HG03354 (cell line): ENCODE data around the gene GIMAP8.
"Not testable (repeated sequence)": the region's sequence is repeated elsewhere in the genome, so short reads cannot be mapped to it uniquely, and the experiment has no call there.

Experiments used
- ATAC-seq: cut with Tn5 transposase; IDR thresholded peaks from one replicate; pipeline ENCODE4 v1.9.1; 2021; ENCODE audit warnings: mild to moderate bottlenecking; ENCODE audit not compliant: unreplicated experiment, poor library complexity, severe bottlenecking

GIMAP8 gene

DNA sequence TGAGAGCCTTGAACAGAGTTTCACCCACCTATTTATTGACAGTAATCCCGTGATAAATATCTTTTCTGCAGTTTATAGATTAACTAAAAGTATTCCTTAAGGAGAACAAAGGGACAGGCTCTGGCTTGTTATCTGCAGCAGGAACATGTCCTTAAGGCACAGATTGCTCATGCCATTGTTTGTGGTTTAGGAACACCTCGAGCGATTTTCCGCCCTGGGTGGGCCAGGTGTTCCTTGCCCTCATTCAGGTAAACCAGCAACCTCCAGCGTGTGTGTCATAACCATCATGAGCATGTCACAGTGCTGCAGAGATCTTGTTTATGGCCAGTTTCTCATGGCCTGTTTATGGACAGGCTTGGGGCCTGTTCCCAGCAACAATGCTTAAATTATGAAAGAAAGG, 6.6 kb downstream of the GIMAP8 start:
- ATAC-seq = not testable (repeated sequence)

- no peak for ATAC-seq
Measured at GRCh38 chr7:150458235-150458634, 7.8 kb downstream of the GIMAP8 start.

GRCh38 chr7:150458756-150459155, 8.3 kb downstream of the GIMAP8 start:
- no peak for ATAC-seq

DNA sequence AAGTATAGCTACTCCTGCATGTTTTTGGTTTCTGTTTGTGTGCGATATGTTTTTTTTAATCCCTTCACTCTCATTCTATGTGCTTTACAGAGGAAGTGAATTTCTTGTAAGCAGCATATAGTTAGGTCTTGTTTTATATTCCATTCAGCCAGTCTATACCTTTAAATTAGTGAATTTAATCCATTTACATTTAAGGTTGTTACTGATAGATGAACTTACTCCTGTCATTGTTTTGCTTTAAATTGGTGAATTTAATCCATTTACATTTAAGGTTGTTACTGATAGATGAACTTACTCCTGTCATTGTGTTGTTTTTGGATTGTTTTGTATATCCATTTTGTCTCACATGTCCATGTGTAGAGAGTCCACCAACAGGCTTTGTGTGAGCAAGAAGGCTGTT, 11.1 kb downstream of the GIMAP8 start:
- no peak for ATAC-seq

DNA sequence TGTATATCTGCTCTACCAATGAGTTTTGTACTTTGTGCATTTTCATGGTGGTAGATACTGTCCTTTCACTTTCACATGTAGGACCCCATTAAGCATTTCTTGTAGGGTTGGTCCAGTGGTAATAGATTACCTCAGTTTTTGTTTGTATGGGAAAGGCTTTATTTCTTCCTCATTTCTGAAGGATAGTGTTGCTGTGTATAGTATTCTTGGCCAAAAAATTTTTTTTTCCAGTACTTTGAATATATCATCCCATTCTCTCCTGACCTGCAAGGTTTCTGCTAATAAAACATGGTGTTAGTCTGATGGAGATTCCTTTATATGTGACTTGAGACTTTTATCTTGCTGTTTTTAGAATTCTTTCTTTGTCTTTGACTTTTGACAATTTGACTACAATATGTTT, 12.0 kb downstream of the GIMAP8 start:
- ATAC-seq = no peak

DNA sequence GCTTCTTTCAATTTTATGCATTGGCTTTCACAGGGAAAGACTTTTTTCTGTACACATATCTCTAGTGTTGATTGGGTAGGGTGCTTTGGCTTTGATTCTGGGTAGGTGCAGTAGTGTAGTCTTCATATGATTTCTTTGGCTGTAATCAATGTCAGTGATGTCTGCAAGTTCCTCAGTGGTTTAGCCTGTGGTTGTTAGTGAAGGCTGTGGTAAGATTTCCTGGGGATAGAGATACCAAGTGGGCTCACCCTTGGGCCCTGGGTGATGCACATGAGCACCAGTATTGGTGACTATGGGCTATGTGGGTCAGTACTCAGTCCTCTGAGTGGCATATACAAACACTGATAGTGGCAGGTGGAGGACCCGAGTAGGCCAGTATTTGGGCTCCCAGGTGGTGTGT, 13.0 kb downstream of the GIMAP8 start:
- no peak for ATAC-seq

DNA sequence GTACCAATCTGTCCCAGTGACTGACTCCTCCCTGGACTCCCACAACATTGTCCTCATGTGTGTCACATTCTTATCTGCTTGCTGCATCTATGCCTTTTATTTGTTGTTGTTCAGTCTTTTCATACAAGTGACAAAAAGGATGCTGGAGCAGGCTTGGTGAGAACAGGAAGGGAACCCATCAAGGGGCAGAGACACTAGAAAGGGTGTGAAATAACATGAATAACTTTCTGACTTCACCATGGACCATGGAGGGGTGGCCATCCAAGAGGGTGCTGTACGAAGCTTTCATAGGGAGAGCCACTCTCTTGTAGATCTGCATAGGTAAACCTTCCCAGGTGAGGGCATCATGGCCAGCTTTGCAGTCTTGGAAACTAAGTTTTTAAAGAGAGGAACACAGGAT, 14.5 kb downstream of the GIMAP8 start:
- no peak for ATAC-seq

DNA sequence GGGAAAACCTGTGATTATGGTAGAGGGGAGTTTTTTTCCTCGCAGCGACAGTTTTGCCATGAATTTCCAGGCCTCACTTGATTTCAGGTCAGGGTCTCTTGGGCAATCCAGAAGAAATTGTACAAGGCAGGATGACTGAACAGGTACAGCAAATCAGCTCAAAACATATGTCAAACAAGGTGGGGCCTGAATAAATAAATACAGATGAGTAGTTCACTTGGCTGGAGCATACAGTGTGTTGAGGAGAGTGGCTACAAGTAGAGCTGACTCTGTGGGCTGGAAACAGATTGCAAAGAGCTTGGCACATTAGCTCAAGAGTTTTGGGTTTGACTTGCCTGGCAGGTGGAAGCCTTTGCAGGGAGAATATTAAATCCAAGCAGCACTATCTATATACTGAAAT, 15.0 kb downstream of the GIMAP8 start:
- ATAC-seq = no peak

- ATAC-seq = no peak
Measured at GRCh38 chr7:150466477-150466876, 16.0 kb downstream of the GIMAP8 start.

- no peak for ATAC-seq
Measured at GRCh38 chr7:150468241-150468640, 17.8 kb downstream of the GIMAP8 start.

DNA sequence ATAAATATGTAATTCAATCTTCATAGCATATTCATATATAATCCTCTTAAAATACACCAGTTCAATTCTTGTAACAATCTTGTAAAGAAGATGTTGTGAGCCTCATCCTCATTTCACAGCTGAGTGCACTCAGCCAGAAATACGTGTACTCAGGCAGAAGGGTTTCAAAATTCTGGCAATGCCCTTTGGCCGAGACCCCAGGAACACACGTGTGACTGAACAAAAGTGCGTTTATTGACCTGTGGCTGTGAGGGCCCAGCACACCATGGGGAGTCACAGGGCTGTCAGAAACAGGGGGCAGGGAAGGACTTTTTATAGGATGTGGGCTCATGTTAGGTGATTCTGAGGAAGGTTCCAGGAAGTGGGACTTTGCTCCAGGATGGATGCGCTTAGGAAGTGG, 21.5 kb downstream of the GIMAP8 start:
- ATAC-seq = no peak

DNA sequence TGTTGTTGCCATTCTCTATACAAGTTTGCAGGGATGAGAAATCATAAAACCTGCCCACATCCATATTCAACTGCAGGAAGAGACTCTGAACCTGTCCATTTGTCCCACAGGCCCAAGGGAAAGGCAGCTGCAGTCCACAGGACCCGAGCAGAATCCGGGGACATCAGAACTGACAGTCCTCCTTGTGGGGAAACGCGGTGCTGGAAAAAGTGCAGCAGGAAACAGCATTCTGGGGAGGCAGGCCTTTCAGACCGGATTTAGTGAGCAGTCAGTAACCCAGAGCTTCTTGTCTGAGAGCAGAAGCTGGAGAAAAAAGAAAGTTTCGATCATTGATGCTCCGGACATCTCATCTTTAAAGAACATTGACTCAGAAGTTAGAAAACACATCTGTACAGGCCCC, 23.5 kb downstream of the GIMAP8 start:
- ATAC-seq = no peak

- no peak for ATAC-seq
Measured at GRCh38 chr7:150476285-150476684, 25.9 kb downstream of the GIMAP8 start.

DNA sequence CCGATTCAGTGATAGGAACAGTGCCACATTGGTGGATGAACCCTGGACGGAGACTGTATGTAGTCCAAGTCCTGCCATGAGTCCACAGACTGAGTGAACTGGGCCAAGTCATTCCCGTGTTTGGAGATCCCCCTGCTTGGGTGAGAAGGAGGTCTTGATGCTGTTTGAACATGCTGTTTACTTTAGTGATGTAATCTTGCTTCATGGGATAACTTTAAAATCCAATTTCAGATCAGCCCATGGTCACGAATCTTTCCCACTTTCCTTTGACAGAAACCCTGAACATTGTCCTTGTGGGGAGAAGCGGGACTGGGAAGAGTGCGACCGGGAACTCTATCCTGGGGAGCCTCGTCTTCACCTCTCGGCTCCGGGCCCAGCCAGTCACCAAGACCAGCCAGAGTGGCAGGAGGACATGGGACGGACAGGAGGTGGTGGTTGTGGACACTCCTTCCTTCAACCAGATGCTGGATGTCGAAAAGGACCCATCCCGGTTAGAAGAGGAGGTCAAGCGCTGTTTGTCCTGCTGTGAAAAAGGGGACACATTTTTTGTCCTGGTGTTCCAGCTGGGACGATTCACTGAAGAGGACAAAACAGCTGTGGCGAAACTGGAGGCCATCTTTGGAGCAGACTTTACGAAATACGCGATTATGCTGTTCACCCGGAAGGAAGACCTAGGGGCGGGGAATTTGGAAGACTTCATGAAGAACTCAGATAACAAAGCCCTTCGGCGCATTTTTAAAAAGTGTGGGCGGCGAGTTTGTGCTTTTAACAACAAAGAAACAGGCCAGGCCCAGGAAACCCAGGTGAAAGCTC, 26.6 kb downstream of the GIMAP8 start:
- ATAC-seq = no peak

- no peak for ATAC-seq
Measured at GRCh38 chr7:150479023-150479716, 28.7 kb downstream of the GIMAP8 start.

DNA sequence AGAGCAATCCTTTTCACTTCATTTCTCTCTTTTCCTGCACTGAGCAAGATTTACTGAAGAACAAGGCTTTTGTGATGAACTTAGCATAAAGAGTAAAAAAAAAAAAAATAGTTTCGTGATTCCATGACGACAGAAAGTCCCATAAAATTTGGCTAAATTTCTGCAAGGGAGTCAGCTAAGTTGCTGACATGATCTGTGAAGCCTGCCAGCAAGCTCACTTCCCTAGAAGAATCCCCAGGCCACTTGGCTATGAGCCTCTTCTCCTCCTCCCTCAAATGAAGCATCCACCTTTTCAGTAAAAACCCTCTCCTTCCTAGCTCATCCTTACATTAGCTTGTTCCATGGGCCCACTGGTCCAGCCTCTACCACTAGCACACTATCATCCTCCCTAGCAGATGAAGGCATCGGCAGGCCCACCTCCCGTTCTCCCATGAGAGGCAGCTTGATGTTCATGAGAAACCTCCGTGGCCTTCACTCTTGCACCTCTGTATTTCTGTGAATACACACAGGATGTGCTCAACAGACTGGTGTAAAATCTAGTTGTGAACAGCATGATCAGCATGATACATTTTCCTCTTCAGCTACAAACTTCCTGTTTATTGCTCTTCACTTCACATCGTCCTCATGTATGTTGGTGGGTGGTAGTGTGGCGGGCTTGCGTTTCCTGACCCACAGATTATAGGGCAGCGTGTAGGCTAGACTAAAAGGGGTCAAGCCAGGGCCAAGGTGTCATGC, 30.9 kb downstream of the GIMAP8 start:
- ATAC-seq = no peak

DNA sequence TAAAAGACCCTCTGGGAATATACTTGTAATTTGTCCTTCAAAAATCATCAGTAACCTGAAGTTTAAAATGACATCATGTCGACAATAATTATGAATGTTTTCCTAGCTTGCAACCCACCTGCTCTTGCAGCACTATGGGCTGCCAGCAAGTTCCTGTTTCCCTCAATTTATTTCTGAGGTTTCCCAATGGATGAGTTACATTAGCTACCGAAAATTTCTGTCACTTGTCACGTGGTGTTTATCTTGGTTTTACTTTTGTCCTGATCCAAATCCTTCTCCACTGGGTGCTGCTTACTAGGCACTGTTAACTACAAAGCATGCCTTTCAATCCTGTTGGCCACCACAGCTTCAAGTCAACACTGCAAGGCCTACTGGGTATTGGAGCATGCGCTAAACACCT, 31.5 kb downstream of the GIMAP8 start:
- ATAC-seq = no peak

GRCh38 chr7:150483514-150483913, 33.1 kb downstream of the GIMAP8 start:
- not testable (repeated sequence) for ATAC-seq

DNA sequence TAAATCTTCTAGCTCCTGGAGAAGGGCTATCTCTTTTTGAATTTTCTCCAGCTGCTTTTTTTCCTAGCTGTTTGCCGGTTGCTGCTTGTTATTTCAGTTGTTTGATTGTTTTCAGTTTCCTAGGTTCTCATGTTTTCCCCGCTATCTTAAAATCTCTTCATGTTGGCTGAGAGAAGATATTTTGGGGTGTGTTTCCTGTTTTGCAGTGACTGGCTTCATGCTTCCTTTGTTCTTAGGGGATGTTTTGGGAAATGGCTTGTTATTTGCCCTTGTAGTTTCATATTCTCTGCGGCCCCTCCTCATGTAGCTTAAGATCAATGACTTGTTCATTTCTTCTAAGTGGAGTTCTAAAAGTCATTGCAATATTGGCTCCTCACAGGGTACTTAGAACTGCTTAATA, 33.6 kb downstream of the GIMAP8 start:
- ATAC-seq = not testable (repeated sequence)

DNA sequence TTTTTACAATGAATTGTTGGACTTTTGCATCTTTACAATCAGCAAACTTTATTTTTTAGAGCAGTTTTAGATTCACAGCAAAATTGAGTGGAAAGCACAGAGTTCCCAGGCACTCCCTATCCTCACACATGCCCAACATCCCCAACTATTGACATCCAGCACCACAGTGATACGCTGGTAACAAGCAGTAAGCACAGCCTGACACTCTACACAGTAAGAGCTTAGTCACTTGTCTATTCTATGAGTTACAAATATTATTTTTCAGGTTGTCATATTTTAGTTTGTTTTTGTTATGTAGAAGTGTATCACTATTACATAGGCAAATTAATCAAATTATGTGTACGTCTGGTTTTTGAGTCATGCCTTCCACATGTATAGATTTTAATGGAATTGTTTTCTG, 37.2 kb downstream of the GIMAP8 start:
- no peak for ATAC-seq

DNA sequence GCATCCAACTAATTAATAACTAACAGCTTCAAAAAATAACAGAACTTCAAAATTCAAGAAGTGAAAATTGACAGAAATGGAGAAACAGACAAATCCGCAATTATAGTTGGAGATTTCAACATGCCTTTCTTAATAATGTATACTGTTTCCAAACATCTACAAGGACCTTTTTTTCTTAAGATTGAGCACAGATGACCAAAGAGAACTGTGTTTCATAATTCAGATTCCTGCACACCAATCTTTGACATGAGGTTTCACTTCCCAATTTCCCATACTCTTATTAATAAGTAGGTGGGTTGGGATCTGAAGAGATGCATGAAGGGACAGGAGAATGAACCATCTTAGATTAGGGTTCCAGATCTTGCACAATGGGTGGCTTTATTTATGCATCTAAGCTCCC, 39.4 kb downstream of the GIMAP8 start:
- no peak for ATAC-seq
